Astrocyte (in vitro differentiated cells and primary cell): ENCODE measurements around the gene PRKCA. TPM values are rescaled to one million over a fixed set of nuclear protein-coding genes. Genes with fewer than 3 reads are reported as not detected.
A peak's percentile ranks its signal among the peaks of the same experiment; 100 is the strongest.

ENCODE experiments used
- DNase-seq: peaks from one replicate; pipeline ENCODE4 v3.0.0-alpha.2; 2010; ENCODE audit warnings: low read depth
- FAIRE-seq: peaks from 2 replicates; lab custom pipeline; 2011; peaks lifted over from hg19 to GRCh38; lab: Jason Lieb, UNC
- H2AFZ ChIP-seq: 2 replicates; pipeline ENCODE4 v1.6.0; 2012; ENCODE audit warnings: low read depth, low read length, inconsistent platforms
- H3K27ac ChIP-seq: 2 replicates; pipeline ENCODE4 v1.5.1; 2011; ENCODE audit warnings: low read depth, low read length, inconsistent platforms
- H3K27me3 ChIP-seq: 2 replicates; pipeline ENCODE4 v1.6.0; 2011; ENCODE audit warnings: low read length, inconsistent platforms; ENCODE audit not compliant: insufficient read depth
- H3K36me3 ChIP-seq: 2 replicates; pipeline ENCODE4 v1.5.1; 2011; ENCODE audit warnings: low read length, inconsistent platforms; ENCODE audit not compliant: insufficient read depth
- H3K4me1 ChIP-seq: 2 replicates; pipeline ENCODE4 v1.5.1; 2011; ENCODE audit warnings: low read length, inconsistent platforms; ENCODE audit not compliant: insufficient read depth
- H3K4me2 ChIP-seq: 2 replicates; pipeline ENCODE4 v1.6.0; 2012; ENCODE audit warnings: low read length, inconsistent platforms
- H3K4me3 ChIP-seq: 2 replicates; pipeline ENCODE4 v1.5.1; 2011; ENCODE audit warnings: low read depth, mild to moderate bottlenecking, low read length, inconsistent platforms; ENCODE audit not compliant: insufficient read depth
- H3K79me2 ChIP-seq: 2 replicates; pipeline ENCODE4 v1.6.0; 2012; ENCODE audit warnings: mild to moderate bottlenecking, low read length, inconsistent platforms; ENCODE audit not compliant: insufficient read depth
- H3K9ac ChIP-seq: 2 replicates; pipeline ENCODE4 v1.6.0; 2012; ENCODE audit warnings: mild to moderate bottlenecking, low read length, inconsistent platforms
- H3K9me3 ChIP-seq: 2 replicates; pipeline ENCODE4 v1.5.1; 2012; ENCODE audit warnings: low read depth, mild to moderate bottlenecking, low read length, inconsistent platforms; ENCODE audit not compliant: insufficient read depth
- H4K20me1 ChIP-seq: 2 replicates; pipeline ENCODE4 v1.6.0; 2012; ENCODE audit warnings: low read length, inconsistent platforms; ENCODE audit not compliant: insufficient read depth
- H3K27ac Mint-ChIP-seq: one replicate; pipeline ENCODE4 v1.8.0; 2021; ENCODE audit warnings: mild to moderate bottlenecking, mixed read lengths; ENCODE audit not compliant: unreplicated experiment
- H3K27me3 Mint-ChIP-seq: one replicate; pipeline ENCODE4 v1.8.0; 2021; ENCODE audit warnings: low read depth, mixed read lengths; ENCODE audit not compliant: unreplicated experiment
- H3K36me3 Mint-ChIP-seq: one replicate; pipeline ENCODE4 v1.8.0; 2021; ENCODE audit warnings: low read depth, mixed read lengths; ENCODE audit not compliant: unreplicated experiment
- H3K4me1 Mint-ChIP-seq: one replicate; pipeline ENCODE4 v1.8.0; 2021; ENCODE audit warnings: low read depth, mixed read lengths; ENCODE audit not compliant: unreplicated experiment
- H3K4me3 Mint-ChIP-seq: one replicate; pipeline ENCODE4 v1.8.0; 2021; ENCODE audit warnings: mild to moderate bottlenecking, moderate library complexity, mixed read lengths; ENCODE audit not compliant: unreplicated experiment
- H3K9me3 Mint-ChIP-seq: one replicate; pipeline ENCODE4 v1.8.0; 2021; ENCODE audit warnings: mild to moderate bottlenecking, mixed read lengths; ENCODE audit not compliant: unreplicated experiment
- CTCF ChIP-seq: IDR thresholded peaks from 2 replicates; pipeline ENCODE4 v1.5.1; 2011; ENCODE audit warnings: low read depth, mild to moderate bottlenecking, inconsistent platforms, low read length, moderate library complexity; ENCODE audit not compliant: insufficient read depth
- EZH2 ChIP-seq: IDR thresholded peaks from 2 replicates; pipeline ENCODE4 v1.6.1; 2012; ENCODE audit warnings: mild to moderate bottlenecking, low read length, inconsistent platforms; ENCODE audit not compliant: insufficient read depth
- total RNA-seq: library from RNA; stranded (reverse); gene quantifications from 2 replicates; pipeline ENCODE4 v1.2.1, GENCODE V29; 2021

Gene PRKCA
- total RNA-seq, 1 donor from 2014 or later, result 49.9 TPM

GRCh38 chr17:66726371-66726770, 424.0 kb downstream of the PRKCA start:
- peaks cover 7% of the 10 kb centered on the region for H3K4me1 Mint-ChIP-seq
- Histone ChIP-seq H3K9me3 (no peaks in the 10 kb centered on the region), H2AFZ (no peak overlapping the region), H3K4me3 (no peak overlapping the region), H3K36me3 (no peaks in the 10 kb centered on the region), H3K9ac (no peak overlapping the region), H3K79me2 (peaks cover 2% of the 10 kb centered on the region), H3K4me1 (peaks cover 15% of the 10 kb centered on the region), H3K27me3 (no peaks in the 10 kb centered on the region), H3K4me2 (no peak overlapping the region), H3K27ac (no peak overlapping the region), H4K20me1 (peaks cover 27% of the 10 kb centered on the region)
- no peaks in the 10 kb centered on the region for H3K27me3 Mint-ChIP-seq
- H3K36me3 Mint-ChIP-seq, result no peaks in the 10 kb centered on the region
- no peak overlapping the region for H3K4me3 Mint-ChIP-seq
- TF ChIP-seq CTCF (no peak), EZH2 (no peak)
- FAIRE-seq (no peak), DNase-seq (no peak)
- no peak overlapping the region for H3K27ac Mint-ChIP-seq
- no peaks in the 10 kb centered on the region for H3K9me3 Mint-ChIP-seq

DNA sequence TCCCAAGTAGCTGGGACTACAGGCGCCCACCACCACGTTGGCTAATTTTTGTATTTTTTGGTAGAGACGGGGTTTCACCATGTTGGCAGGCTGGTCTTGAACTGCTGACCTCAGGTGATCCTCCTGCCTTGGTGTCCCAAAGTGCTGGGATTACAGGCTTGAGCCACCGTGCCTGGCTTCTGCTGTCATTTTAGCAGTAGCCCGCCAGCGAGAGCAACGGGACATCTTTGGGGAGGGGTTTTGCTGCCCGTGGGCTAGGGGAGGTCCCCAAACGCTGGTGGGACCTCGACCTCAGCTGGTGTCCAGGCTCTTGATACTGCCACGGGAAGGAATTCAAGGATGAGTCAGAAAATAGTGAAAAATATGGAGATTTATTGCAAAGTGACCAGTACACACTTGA, 424.4 kb downstream of the PRKCA start:
- Histone ChIP-seq H4K20me1 (peaks cover 27% of the 10 kb centered on the region), H3K9me3 (no peaks in the 10 kb centered on the region), H2AFZ (no peak overlapping the region), H3K27me3 (no peaks in the 10 kb centered on the region), H3K4me2 (no peak overlapping the region), H3K36me3 (no peaks in the 10 kb centered on the region), H3K27ac (no peak overlapping the region), H3K4me3 (no peak overlapping the region), H3K79me2 (peaks cover 2% of the 10 kb centered on the region), H3K4me1 (peaks cover 15% of the 10 kb centered on the region), H3K9ac (no peak overlapping the region)
- Mint-ChIP-seq H3K4me1 (peaks cover 7% of the 10 kb centered on the region), H3K27me3 (no peaks in the 10 kb centered on the region), H3K9me3 (no peaks in the 10 kb centered on the region), H3K27ac (no peak overlapping the region), H3K4me3 (no peak overlapping the region), H3K36me3 (no peaks in the 10 kb centered on the region)
- no peak for TF ChIP-seq EZH2
- no peak for TF ChIP-seq CTCF
- DNase-seq (no peak), FAIRE-seq (no peak)

DNA sequence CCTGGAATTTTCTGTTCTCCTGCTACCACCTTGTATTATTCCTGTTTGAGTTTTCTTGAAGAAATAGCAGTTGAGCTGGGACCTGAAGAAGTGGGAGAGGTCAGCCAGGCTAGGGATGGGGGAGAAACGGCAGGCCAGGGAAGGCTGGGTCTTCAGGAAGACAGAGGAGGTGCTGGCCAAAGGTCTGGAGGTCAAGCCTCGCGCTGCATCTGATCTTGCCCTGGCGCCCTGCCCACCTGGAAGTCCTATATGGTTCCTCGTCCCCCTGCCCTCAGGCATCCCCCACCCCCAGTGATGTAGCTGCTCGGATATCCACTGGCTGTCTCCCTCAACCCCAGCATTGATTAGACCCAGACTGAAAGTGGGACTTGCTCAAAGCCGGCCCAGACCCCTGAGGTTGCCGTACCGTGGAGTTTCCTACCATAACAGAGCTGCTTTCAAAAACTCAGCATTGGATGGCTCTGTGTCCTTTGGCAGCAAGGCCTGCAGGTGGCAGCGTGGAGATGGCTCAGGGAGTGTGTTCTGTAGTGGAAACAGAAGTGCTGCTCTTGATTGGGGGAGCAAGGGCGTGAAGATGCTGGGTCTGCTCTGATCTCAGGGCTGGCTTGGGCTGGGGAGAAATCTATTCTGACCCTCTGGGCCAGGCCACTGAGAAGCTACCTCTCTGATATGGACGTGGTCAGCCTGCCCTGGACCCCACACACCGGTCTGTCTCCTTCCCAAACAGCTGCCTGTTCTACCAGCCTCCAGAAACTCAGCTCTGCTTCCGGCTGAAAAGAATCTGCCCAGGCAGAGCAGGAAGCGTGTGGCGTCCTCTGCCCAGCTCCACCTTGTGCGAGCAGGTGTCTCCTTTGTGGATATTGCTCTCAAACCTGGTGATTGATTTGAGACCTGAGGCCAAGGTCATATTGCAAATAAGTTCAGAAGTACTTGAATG, 425.5 kb downstream of the PRKCA start:
- Histone ChIP-seq H3K4me3 (no peak overlapping the region), H2AFZ (no peak overlapping the region), H3K79me2 (peaks cover 2% of the 10 kb centered on the region), H3K36me3 (no peaks in the 10 kb centered on the region), H3K9me3 (no peaks in the 10 kb centered on the region), H4K20me1 (peaks cover 27% of the 10 kb centered on the region), H3K27me3 (no peaks in the 10 kb centered on the region), H3K4me2 (no peak overlapping the region), H3K9ac (no peak overlapping the region), H3K4me1 (peaks cover 15% of the 10 kb centered on the region), H3K27ac (no peak overlapping the region)
- no peaks in the 10 kb centered on the region for H3K9me3 Mint-ChIP-seq
- no peaks in the 10 kb centered on the region for H3K27me3 Mint-ChIP-seq
- TF ChIP-seq EZH2, result no peak
- peak; percentile 67 for TF ChIP-seq CTCF
- DNase-seq, result peak; percentile 30
- H3K36me3 Mint-ChIP-seq, result peaks cover 4% of the 10 kb centered on the region
- H3K4me3 Mint-ChIP-seq, result no peak overlapping the region
- no peak overlapping the region for H3K27ac Mint-ChIP-seq
- H3K4me1 Mint-ChIP-seq, result peaks cover 12% of the 10 kb centered on the region
- FAIRE-seq, result no peak
